ENCODE measurements around the gene MAPKAP1. TPM values are rescaled to one million over a fixed set of nuclear protein-coding genes. Genes with fewer than 3 reads are reported as not detected.

Gene MAPKAP1
- total RNA-seq, 1 donor from 2014 or later, result 62.9 TPM

DNA sequence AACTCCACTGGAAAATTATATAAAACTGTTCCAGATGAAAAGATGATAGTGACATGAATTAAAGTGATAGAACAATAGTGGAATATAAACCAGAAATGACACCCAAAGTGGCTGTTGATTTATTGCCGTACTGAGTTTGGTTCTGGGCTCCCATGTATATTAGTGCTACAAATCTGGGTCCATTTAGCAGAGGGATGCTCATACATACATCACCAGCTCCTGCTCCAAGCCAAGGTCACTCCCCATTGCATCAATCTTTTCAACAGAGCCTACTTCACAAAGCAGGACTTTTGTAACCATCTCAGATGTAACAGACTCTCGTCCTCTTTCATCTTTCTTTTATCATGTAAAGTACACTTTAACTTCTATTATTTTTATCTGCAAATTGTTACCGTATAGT, 236.8 kb downstream of the MAPKAP1 start:
- Mint-ChIP-seq H3K9me3 (no peaks in the 10 kb centered on the region), H3K27me3 (ENCODE audit: low read depth) (no peaks in the 10 kb centered on the region), H3K4me1 (peaks cover 67% of the 10 kb centered on the region), H3K27ac (peak overlapping the region; percentile 17), H3K4me3 (no peak overlapping the region), H3K36me3 (no peaks in the 10 kb centered on the region)
- TF ChIP-seq, protein P1, sequence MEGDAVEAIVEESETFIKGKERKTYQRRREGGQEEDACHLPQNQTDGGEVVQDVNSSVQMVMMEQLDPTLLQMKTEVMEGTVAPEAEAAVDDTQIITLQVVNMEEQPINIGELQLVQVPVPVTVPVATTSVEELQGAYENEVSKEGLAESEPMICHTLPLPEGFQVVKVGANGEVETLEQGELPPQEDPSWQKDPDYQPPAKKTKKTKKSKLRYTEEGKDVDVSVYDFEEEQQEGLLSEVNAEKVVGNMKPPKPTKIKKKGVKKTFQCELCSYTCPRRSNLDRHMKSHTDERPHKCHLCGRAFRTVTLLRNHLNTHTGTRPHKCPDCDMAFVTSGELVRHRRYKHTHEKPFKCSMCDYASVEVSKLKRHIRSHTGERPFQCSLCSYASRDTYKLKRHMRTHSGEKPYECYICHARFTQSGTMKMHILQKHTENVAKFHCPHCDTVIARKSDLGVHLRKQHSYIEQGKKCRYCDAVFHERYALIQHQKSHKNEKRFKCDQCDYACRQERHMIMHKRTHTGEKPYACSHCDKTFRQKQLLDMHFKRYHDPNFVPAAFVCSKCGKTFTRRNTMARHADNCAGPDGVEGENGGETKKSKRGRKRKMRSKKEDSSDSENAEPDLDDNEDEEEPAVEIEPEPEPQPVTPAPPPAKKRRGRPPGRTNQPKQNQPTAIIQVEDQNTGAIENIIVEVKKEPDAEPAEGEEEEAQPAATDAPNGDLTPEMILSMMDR (IDR thresholded peaks at IDR 0.05; ENCODE audit: unreplicated experiment), result no peak
- no peak for DNase-seq (ENCODE audit: low spot score in 2 of 2, unreplicated experiment in 2 of 2)

DNA sequence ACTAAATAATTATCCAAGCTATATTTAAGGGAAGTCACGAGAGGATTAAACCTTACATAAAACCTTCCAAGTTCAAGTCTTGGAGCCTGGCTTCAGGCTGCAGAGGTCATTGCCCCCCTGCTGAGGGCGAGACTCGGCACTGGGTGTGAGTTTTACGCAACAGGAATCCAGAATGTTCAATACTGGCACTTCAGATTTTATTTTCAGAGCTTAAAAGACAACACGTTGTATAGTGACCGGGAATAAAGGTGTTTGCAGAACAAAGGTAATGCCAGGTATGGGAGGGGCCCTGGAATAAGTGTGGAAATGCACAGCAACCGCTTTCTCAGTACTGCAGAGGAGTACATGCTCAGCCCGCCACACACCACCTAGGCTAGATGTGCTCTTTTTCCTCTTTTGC, 238.4 kb downstream of the MAPKAP1 start:
- Mint-ChIP-seq H3K4me1 (peaks cover 55% of the 10 kb centered on the region), H3K36me3 (no peaks in the 10 kb centered on the region), H3K27me3 (ENCODE audit: low read depth) (no peaks in the 10 kb centered on the region), H3K4me3 (no peak overlapping the region), H3K9me3 (no peaks in the 10 kb centered on the region), H3K27ac (no peak overlapping the region)
- no peak for DNase-seq (ENCODE audit: low spot score in 2 of 2, unreplicated experiment in 2 of 2)
- TF ChIP-seq, protein P1 (IDR thresholded peaks at IDR 0.05; ENCODE audit: unreplicated experiment), result no peak

DNA sequence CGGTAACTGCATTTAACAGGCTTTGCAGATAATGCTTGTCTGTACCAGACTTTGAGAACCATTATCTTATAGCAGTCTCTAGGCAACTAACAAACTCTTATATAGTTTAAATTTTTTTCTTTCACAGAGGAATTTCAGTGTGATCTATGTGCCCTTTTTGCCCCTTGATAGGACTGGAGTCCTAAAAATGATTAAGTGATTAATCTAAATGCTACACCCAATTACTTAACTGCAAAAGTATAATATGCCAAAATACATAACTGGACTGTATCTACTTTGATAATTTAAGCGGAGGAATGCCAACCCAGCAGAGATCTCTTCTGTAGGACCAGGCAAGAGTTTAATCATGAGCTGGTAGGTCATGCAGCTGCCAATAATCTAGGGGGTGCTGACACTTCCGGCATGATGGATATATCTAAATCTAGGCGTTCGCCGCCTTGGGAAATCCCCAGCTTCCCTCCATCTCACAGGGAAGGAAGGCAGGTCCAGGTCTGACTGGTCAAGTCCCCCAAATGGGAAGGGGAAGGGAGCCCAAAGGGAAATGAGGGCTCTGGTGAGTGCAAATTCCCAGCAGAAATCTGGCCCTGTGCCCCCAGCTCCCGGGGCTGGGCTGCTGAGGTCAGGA, 239.8 kb downstream of the MAPKAP1 start:
- DNase-seq (ENCODE audit: low spot score in 2 of 2, unreplicated experiment in 2 of 2), result no peak
- Mint-ChIP-seq H3K9me3 (no peaks in the 10 kb centered on the region), H3K27me3 (ENCODE audit: low read depth) (no peaks in the 10 kb centered on the region), H3K27ac (no peak overlapping the region), H3K4me3 (no peak overlapping the region), H3K4me1 (peaks cover 54% of the 10 kb centered on the region), H3K36me3 (no peaks in the 10 kb centered on the region)
- TF ChIP-seq, protein P1 (IDR thresholded peaks at IDR 0.05; ENCODE audit: unreplicated experiment), result no peak

DNA sequence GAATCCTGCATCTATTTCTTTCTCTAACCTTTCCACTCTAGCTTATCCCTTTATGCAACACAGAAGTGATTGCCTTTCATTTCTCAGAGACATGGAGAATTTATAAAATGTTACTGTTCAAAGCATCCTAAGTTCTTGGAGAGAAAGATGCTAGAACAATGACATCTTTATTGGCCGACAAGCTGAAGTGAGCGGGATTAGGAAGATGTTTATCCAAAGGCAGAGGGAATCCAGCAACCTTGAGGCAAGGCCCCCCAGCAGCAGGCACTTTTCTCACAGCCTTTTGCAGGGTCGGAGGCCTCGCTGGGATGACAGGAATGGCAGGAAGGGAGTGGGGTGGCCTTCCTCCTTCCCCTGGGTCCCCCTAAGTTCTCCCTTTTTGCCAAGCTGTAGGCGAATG, 240.6 kb downstream of the MAPKAP1 start:
- Mint-ChIP-seq H3K4me1 (peaks cover 54% of the 10 kb centered on the region), H3K27me3 (ENCODE audit: low read depth) (no peaks in the 10 kb centered on the region), H3K9me3 (no peaks in the 10 kb centered on the region), H3K27ac (no peak overlapping the region), H3K36me3 (no peaks in the 10 kb centered on the region), H3K4me3 (no peak overlapping the region)
- TF ChIP-seq, protein P1 (IDR thresholded peaks at IDR 0.05; ENCODE audit: unreplicated experiment), result no peak
- DNase-seq (ENCODE audit: low spot score in 2 of 2, unreplicated experiment in 2 of 2), result no peak

DNA sequence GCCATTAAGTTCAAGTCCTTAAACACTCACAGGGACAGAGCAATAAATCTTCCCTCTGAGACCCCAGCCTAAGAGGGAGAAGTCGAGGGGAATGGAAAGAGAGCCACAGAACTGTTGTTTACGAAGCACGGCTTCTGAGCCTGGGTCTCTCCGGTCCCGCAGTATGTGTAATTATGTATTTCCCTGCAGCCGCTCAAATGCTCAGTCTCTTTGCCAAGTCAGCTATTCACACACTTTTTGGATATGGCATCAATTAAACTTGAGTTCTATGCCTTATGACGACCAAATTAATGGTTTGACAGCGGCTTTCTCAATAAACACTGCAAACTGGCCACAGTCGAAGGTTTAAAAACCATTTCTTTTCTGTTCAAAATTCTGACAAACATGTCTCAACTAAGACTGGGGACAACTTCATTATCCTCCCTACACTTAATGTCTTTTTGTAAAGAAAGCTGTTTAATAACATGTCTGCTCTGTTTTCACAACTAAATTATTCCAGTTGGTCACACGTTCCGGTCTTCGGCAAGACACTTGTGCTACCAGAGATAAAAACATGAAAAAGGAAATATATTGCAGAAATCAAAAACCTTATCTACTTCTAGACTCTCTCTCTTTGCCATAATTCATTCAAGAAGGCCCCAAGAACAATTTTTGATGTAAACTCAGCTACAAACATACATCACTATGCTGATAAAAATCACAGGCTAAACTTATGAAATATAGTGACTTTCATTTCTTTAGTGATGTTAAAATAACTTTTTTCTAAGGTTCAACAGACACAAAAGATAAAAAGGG, 242.2 kb downstream of the MAPKAP1 start:
- Mint-ChIP-seq H3K36me3 (no peaks in the 10 kb centered on the region), H3K27ac (no peak overlapping the region), H3K9me3 (no peaks in the 10 kb centered on the region), H3K4me3 (no peak overlapping the region), H3K27me3 (ENCODE audit: low read depth) (no peaks in the 10 kb centered on the region), H3K4me1 (peaks cover 48% of the 10 kb centered on the region)
- TF ChIP-seq, protein P1 (IDR thresholded peaks at IDR 0.05; ENCODE audit: unreplicated experiment), result no peak
- no peak for DNase-seq (ENCODE audit: low spot score in 2 of 2, unreplicated experiment in 2 of 2)
